Measurements from ENCODE around the gene YIPF5. TPM values are rescaled to one million over a fixed set of nuclear protein-coding genes. Genes with fewer than 3 reads are reported as not detected.

YIPF5 gene
- total RNA-seq, 1 experiment from 2014 or later: 44.5 TPM

DNA sequence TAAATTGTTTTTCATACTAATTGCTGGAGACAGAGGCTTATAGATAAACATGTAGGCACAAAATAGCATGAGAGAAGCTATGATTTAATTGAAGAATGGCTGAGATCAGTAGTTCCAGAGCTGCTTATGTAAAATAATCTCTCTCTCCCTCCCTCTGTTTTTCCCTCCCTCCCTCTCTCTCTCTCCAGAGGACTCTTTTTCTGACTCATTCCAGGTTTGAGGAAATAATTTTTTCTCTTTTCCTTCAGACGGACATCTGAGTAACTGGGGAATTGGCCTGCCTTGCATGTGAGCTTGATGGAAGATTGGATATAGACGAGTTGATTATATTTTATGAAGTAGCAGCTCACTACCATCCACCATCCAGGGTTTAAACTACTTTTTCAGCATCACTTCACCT lies 35.7 kb upstream of the YIPF5 start (continued):
- TF ChIP-seq YY1 (IDR thresholded peaks at IDR 0.05; ENCODE audit: extremely low read depth, insufficient replicate concordance, low read depth, low read length): no peak
- no peak for TF ChIP-seq CBX3 (IDR thresholded peaks at IDR 0.05; ENCODE audit: low read depth)

DNA sequence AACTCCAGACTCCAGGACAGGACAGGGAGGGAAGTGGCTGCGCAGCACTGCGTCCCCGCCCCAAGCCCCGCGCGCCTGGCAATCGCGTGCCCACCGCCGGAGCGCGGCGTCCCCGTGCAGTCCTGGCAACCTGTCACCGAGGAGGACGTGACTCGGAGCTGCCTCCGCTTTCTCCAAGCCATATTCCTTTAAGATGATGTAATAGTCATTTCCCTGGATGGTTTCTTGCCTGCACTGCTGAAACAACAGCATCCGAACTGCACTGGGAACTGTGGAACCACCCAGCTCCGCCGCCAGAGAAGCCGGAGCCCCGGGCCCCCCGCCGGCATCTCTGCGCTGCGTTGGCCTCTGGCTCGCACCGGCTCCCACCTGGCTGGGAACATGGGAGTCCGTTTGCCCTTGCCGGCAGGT lies 34.7 kb upstream of the YIPF5 start:
- intact Hi-C loops (cut with micrococcal nuclease): loop anchor here (2.0 to 10.0 kb wide), 2 partner anchors 1034 to 1480 kb away; no protein-coding TSS in a partner anchor
- POLR2A ChIA-PET: no interaction called here
- DNase-seq (ENCODE audit: low read depth, low spot score) (no peak), ATAC-seq (no peak)
- no TSS peak for BruUV-seq (replicated peaks)
- TF ChIP-seq SRF (IDR thresholded peaks at IDR 0.05; ENCODE audit: low read depth): no peak
- no peak for TF ChIP-seq POLR2AphosphoS5 (IDR thresholded peaks at IDR 0.05; ENCODE audit: low read depth, low read length)
- TF ChIP-seq, protein P1, sequence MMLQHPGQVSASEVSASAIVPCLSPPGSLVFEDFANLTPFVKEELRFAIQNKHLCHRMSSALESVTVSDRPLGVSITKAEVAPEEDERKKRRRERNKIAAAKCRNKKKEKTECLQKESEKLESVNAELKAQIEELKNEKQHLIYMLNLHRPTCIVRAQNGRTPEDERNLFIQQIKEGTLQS (IDR thresholded peaks at IDR 0.05): no peak
- no peak for TF ChIP-seq ZNF274 (IDR thresholded peaks at IDR 0.05; ENCODE audit: low read depth, low read length)
- no peak for TF ChIP-seq CBX3 (IDR thresholded peaks at IDR 0.05; ENCODE audit: low read depth)
- no peak for TF ChIP-seq JUND (IDR thresholded peaks at IDR 0.05)
- no peak for TF ChIP-seq YY1 (IDR thresholded peaks at IDR 0.05; ENCODE audit: extremely low read depth, insufficient replicate concordance, low read depth, low read length)
- TF ChIP-seq TCF7L2 (IDR thresholded peaks at IDR 0.05; ENCODE audit: borderline replicate concordance, extremely low read depth, insufficient read depth, insufficient read length): no peak
- no peak for TF ChIP-seq FOSL1 (IDR thresholded peaks at IDR 0.05; ENCODE audit: low read depth)
- TF ChIP-seq POLR2A (IDR thresholded peaks at IDR 0.05; ENCODE audit: borderline replicate concordance, extremely low read depth, insufficient read depth, insufficient read length): no peak
- Histone ChIP-seq H4K20me1 (ENCODE audit: insufficient read depth) (0 out of 2 replicates have a peak, but pooled peaks cover 3% of the 10 kb centered on the region), H3K27ac (ENCODE audit: low read depth, low read length) (no peak overlapping the region), H3K9me2 (ENCODE audit: insufficient read depth) (no peaks in the 10 kb centered on the region), H3K79me2 (ENCODE audit: insufficient read depth, low read length) (no peaks in the 10 kb centered on the region), H3K27me3 (ENCODE audit: insufficient read depth, low read length) (peaks cover 62% of the 10 kb centered on the region), H3K36me3 (ENCODE audit: control insufficient read depth in 1 of 2, insufficient read depth in 2 of 2, low read length in 2 of 2) (no peaks in the 10 kb centered on the region), H3K4me2 (ENCODE audit: low read length) (no peak overlapping the region), H3K4me1 (ENCODE audit: control insufficient read depth in 1 of 2, insufficient read depth in 2 of 2, low read length in 2 of 2) (no peaks in the 10 kb centered on the region), H2AFZ (ENCODE audit: low read depth, low read length, poor library complexity, severe bottlenecking) (no peak overlapping the region), H3K9ac (ENCODE audit: low read length) (no peak overlapping the region), H3K4me3 (replicated peaks in 1 of 2; ENCODE audit: low read depth in 1 of 2, low read length in 2 of 2) (no peak overlapping the region), H3K9me3 (ENCODE audit: control insufficient read depth in 1 of 2, insufficient read depth in 1 of 2, low read depth in 1 of 2, low read length in 2 of 2) (no peaks in the 10 kb centered on the region)
- CTCF ChIA-PET: interaction anchor here (1.3 to 1.7 kb wide), 2 partner anchors 9 to 14 kb away, joined by 3 to 8 read pairs; no protein-coding TSS in a partner anchor
- RAD21 ChIA-PET (ENCODE audit: low non-redundant PET in 1 of 2, low total read pairs in 2 of 2, uncharacterized antibody in 2 of 2, unreplicated experiment in 2 of 2): no interaction called here

All from HCT116 (cell line).